ENCODE data around the gene C3orf85. TPM values are rescaled to one million over a fixed set of nuclear protein-coding genes. Genes with fewer than 3 reads are reported as not detected.

Gene C3orf85
- total and polyA plus RNA-seq, 12 donors = not detected

DNA sequence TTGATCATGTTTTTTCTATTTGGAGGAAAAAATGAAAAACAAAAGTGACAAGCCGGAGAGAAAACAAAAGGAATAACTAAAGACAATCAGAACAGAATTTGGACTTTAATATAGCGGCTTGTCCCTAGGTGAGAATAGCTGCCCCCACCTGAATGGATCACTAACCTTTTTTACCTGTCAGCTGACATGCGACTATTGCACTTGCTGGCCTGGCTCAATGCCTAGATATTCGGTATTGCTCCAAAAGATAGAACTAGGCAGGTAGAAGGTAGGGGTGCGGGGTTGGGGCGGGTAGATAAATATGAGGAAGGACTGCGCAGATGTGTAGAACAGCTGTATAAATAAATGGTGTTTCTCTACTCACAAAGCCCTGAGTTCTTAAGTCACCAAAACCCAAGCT lies 17.9 kb upstream of the C3orf85 start:
- intact Hi-C loops (cut with DNase I) = no loop called here
- Histone ChIP-seq H3K27me3 (no peaks in the 10 kb centered on the region), H3K27ac (no peak overlapping the region), H3K36me3 (replicated peaks in 1 of 2) (no peaks in the 10 kb centered on the region), H3K4me3 (no peak overlapping the region), H3K4me1 (replicated peaks in 1 of 2) (no peaks in the 10 kb centered on the region), H3K9me3 (replicated peaks in 1 of 3) (no peaks in the 10 kb centered on the region)
- WGBS, 4 donors = 86 to 93% (median 92%) methylated on average over 7 of the region's 7 CpGs
- TF ChIP-seq CTCF (IDR thresholded peaks at IDR 0.05) (no peak), POLR2A (IDR thresholded peaks at IDR 0.05) (no peak)
- DNase-seq = no peak

GRCh38 chr3:109122690-109123089 lies 13.8 kb upstream of the C3orf85 start:
- no peak for DNase-seq
- no peak overlapping the region for H3K4me3 ChIP-seq
- intact Hi-C loops (cut with DNase I) = no loop called here
- no peaks in the 10 kb centered on the region for H3K27me3 ChIP-seq
- no peak overlapping the region for H3K27ac ChIP-seq
- no peaks in the 10 kb centered on the region for H3K4me1 ChIP-seq (replicated peaks in 1 of 2)
- H3K9me3 ChIP-seq (replicated peaks in 1 of 3) = no peaks in the 10 kb centered on the region
- H3K36me3 ChIP-seq (replicated peaks in 1 of 2) = no peaks in the 10 kb centered on the region
- TF ChIP-seq POLR2A (IDR thresholded peaks at IDR 0.05) (no peak), CTCF (IDR thresholded peaks at IDR 0.05) (no peak)

DNA sequence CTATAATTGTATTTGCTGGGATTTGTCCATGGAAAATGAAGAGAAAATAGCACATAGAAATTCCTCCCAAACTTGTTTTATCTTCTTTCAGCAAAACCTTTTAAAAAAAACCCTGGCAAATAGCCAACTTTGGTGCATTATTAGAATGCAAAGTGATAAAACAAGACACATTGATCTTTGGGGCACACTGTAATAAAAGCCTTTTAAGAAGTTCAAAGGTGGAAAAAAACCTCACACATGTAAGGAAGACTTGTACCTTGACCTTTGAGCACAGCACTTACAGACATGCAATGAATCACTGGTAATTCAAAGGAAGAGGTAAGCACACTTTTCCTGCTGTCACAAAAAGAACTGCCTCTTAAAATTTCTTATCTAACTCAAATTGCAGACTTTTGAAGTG lies 10.6 kb upstream of the C3orf85 start:
- Histone ChIP-seq H3K4me3 (no peak overlapping the region), H3K9me3 (replicated peaks in 1 of 3) (no peaks in the 10 kb centered on the region), H3K27ac (no peak overlapping the region), H3K36me3 (replicated peaks in 1 of 2) (no peaks in the 10 kb centered on the region), H3K4me1 (replicated peaks in 1 of 2) (no peaks in the 10 kb centered on the region), H3K27me3 (no peaks in the 10 kb centered on the region)
- no peak for TF ChIP-seq CTCF (IDR thresholded peaks at IDR 0.05)
- no peak for TF ChIP-seq POLR2A (IDR thresholded peaks at IDR 0.05)
- DNase-seq = no peak
- intact Hi-C loops (cut with DNase I) = no loop called here

- DNase-seq = no peak
- no peaks in the 10 kb centered on the region for H3K36me3 ChIP-seq (replicated peaks in 1 of 2)
- intact Hi-C loops (cut with DNase I) = no loop called here
- 51 to 79% (median 62%) methylated on average over 2 of the region's 2 CpGs for WGBS, 4 donors
- H3K4me3 ChIP-seq = no peak overlapping the region
- TF ChIP-seq POLR2A (IDR thresholded peaks at IDR 0.05) (no peak), CTCF (IDR thresholded peaks at IDR 0.05) (no peak)
- no peak overlapping the region for H3K27ac ChIP-seq
- H3K27me3 ChIP-seq = no peaks in the 10 kb centered on the region
- H3K9me3 ChIP-seq (replicated peaks in 1 of 3) = no peaks in the 10 kb centered on the region
- no peaks in the 10 kb centered on the region for H3K4me1 ChIP-seq (replicated peaks in 1 of 2)
Observed at GRCh38 chr3:109127553-109127952, 9.0 kb upstream of the C3orf85 start.

Data from adrenal gland (tissue), 12 donors.